ENCODE data around the gene POU4F3.

GRCh38 chr5:146306838-146307237 is 31.8 kb upstream of the POU4F3 start:
- TF ChIP-seq CTCF (IDR thresholded peaks at IDR 0.05 in 2 of 3, conservative IDR thresholded peaks at IDR 0.05 in 1 of 3; ENCODE audit: borderline replicate concordance in 1 of 3, insufficient read depth in 1 of 3, low read depth in 2 of 3, low read length in 2 of 3) (no peak), YY1 (IDR thresholded peaks at IDR 0.05; ENCODE audit: extremely low read depth, insufficient replicate concordance, low read depth, low read length) (no peak), CEBPB (IDR thresholded peaks at IDR 0.05; ENCODE audit: low read depth) (no peak), EZH2 (IDR thresholded peaks at IDR 0.05) (no peak), POLR2A (IDR thresholded peaks at IDR 0.05; ENCODE audit: borderline replicate concordance, extremely low read depth, insufficient read depth, insufficient read length) (no peak)
